HEK293T (cell line): ENCODE measurements around the gene WWOX.

ENCODE experiments used
- CTBP1 ChIP-seq: fragments of 450-650 bp; IDR thresholded peaks from 2 replicates; pipeline ENCODE4 v1.6.1; 2016; ENCODE audit warnings: borderline replicate concordance
- FOXK2 ChIP-seq: fragments of 450-650 bp; IDR thresholded peaks from 2 replicates; pipeline ENCODE4 v1.6.1; 2016; ENCODE audit warnings: mild to moderate bottlenecking
- FOXM1 ChIP-seq: fragments of 450-650 bp; IDR thresholded peaks from 2 replicates; pipeline ENCODE4 v1.6.1; 2017; ENCODE audit warnings: mild to moderate bottlenecking, borderline replicate concordance
- SUZ12 ChIP-seq: fragments of 450-650 bp; IDR thresholded peaks from 2 replicates; pipeline ENCODE4 v1.6.1; 2016; ENCODE audit warnings: mild to moderate bottlenecking

DNA sequence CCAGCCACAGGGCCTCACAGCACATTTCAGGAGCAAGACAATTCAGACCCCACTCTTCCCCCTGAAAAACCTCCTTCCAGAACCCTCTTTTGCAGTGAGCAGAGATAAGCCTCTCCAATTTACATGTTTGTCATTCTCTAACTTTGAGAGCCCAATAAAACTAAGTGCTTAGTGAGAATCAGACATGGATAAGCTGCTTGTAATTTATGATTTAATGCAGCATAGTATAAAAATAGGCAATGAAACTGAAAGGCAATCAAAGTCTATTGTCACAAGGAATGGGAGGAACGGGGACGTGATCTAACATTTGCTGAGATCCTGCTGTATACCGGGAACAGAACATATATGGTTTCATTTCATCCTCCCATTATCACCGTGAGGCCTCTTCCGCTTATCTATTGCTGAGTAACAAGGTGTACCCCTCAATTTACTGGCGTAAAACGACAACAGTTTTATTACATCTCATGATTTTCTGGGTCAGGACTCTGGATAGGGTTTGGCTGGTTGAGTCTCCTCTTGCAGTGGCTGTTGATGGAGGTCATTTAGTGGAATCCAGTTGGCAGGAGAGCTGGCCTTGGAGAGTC lies 903.7 kb downstream of the WWOX start:
- TF ChIP-seq FOXM1 (no peak), CTBP1 (no peak), FOXK2 (no peak), SUZ12 (no peak)
